G401 (cell line): ENCODE data around the gene SSR4. TPM values are rescaled to one million over a fixed set of nuclear protein-coding genes. Genes with fewer than 3 reads are reported as not detected.
"Not testable (repeated sequence)": the region's sequence is repeated elsewhere in the genome, so short reads cannot be mapped to it uniquely, and the experiment has no call there.

Source experiments
- DNase-seq: peaks from one replicate; pipeline ENCODE4 v3.0.0-alpha.2; 2015; ENCODE audit warnings: low spot score
- in situ Hi-C: cut with HindIII; loops from 2 replicates; pipeline ENCODE4 v1.10.0; 2016; ENCODE audit warnings: low sequenced_read_pairs, mixed read lengths
- total RNA-seq: library from RNA; depleted of rRNA; stranded (reverse); fragments of >200 nt; shearing (Covaris generic); gene quantifications from 2 replicates; pipeline ENCODE4 v1.2.3, GENCODE V29; 2014; rRNA removed

SSR4 gene
- total RNA-seq = 142 and 157 TPM in 2 replicates

GRCh38 chrX:153794018-153794896, at the start of gene SSR4, which contains the start of gene IDH3G:
TSS of gene SSR4 (plus strand) at chrX:153794668. CDS start at chrX:153794688, 20 bp downstream.
TSS of gene IDH3G (minus strand) at chrX:153794375. CDS start at chrX:153794326, 49 bp downstream.
- in situ Hi-C loops = no loop called here
- peak; percentile 92 for DNase-seq

- DNase-seq, in situ Hi-C loops: not testable (repeated sequence)
Measured at GRCh38 chrX:153745067-153745433, 49.4 kb upstream of the SSR4 start.

GRCh38 chrX:153746359-153746758, 48.1 kb upstream of the SSR4 start:
- in situ Hi-C loops = no loop called here
- no peak for DNase-seq

DNA sequence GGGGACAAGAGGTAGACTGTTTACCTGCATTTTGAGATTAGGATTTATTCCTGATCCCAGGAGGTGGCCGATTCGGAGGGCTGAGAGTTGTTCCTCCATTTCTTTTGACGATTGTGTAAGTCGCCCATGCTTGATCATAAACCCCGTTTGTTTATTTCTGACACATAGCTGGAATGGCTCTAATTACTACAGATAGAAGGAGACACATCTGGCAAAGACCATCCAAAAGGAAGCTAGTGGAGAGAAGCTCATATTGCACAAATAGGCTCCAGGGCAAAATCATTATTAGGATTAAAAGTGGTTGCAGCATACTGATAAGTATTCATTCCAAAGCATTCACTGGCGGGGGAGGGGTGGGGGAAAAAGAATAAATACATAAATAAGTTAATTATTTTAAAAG, 47.5 kb upstream of the SSR4 start:
- in situ Hi-C loops, DNase-seq: not testable (repeated sequence)

GRCh38 chrX:153749017-153749416, 45.5 kb upstream of the SSR4 start:
- in situ Hi-C loops, DNase-seq: not testable (repeated sequence)

DNA sequence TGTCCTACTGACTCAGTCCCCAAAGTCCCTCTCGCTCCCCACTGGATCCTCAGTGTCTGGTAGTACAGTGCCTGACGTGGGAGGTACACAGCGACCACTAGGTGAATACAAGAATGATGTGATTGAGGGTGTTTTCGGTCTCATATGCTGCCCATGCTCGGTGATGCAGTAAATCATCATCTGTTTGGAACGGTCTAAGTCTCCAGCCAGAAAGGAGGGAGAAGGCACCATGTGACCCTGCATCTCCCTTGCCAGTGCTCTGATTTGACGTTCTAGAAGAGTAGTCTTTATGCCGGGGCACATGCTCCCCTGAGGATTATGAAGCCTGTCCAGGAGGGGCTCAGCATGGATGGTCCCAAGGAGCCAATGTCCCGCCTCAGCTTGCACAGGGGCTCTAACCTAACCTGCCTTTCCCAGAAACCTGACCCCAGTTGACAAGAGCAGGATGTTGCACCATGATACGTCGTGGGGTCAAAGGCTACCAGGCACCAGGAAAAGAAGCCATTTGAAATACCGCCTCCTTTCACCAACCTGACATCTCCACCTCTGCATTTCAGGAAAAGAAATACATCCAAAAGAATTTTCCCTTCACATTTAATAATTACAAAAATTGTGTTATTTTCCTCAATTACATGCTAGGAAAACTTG, 44.2 kb upstream of the SSR4 start:
- peak; percentile 73 for DNase-seq
- in situ Hi-C loops = no loop called here

- in situ Hi-C loops = no loop called here
- no peak for DNase-seq
Measured at GRCh38 chrX:153755136-153755535, 39.3 kb upstream of the SSR4 start.

DNA sequence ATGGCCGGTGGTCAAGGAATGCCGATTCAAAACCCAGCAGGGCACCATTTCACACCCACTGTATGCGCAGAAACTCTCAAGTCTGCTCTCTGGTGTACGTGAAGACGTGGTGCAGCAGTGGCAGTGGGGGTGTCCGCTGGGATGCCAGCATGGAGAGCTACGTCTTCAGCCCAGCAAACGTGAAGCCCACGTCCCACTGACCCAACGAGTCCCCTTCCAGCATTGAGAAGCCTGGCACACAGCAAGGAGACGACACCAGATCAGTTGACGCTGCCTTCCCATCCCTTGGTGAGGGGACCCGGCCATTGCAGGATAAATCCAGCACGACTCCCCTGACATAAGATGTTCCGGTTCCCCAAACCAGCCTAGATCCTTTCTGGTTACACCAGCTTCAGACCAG, 32.6 kb upstream of the SSR4 start:
- in situ Hi-C loops = no loop called here
- no peak for DNase-seq

DNA sequence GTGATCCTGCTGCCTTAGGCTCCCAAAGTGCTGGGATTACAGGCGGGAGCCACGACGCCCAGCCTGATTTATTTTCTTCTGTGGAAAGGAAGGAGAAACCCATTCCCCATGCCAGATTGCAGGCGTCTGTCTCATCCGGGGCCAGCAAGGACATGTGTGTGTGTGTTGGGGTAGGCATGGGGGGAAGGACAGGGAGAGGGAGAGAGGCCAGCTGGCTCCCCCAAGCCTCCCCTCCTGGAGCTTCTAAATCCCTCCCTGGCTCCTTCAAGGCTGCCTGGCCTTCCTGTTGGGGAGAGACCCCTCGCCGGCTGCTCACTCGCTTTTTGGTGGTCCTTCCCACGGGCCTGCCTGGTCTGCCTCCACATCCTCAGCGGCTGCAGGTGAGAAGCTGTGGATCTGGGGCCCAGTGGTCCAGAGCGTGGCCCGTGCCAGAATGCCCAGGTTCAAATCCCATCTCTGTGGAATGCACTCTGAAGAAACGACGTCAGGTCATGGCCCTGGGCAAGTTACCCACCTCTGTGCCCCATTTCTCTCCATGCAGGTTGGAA, 31.8 kb upstream of the SSR4 start:
- in situ Hi-C loops = no loop called here
- DNase-seq = no peak

DNA sequence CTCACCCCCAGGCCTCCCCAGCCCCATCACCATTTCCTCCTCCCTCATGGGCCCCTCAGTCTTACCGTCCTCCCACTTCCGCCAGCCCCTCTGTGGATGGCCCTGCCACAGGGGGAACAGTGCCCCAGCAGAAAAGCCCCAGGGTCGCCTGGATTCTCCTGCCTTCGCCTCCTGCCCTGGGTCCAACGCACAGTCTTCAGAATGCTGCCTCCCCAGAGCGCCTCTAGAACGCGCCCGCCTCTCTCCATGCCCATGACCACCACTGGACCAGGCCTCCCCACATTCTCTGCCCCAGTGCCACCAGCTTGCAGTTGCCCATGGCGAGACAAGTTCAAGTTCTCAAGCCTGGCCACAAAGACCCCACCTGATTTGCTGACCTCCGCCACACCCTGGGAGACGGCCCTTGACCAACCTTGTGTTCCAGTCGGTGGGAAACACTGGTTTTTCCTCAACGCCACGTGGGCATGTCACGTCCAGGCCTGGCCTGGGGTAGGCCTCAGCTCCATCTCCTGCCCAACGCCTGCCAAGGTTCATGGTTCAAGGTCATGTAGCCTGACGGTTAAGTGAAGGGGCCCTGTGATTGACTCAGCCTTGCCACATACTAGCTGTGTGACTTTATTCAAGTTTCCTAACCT, 31.1 kb upstream of the SSR4 start:
- no peak for DNase-seq
- in situ Hi-C loops = no loop called here

- DNase-seq = peak; percentile 84
- in situ Hi-C loops = no loop called here
Measured at GRCh38 chrX:153763989-153764755, 30.3 kb upstream of the SSR4 start, which contains the start of gene PLXNB3. TSS of gene PLXNB3 (plus strand) at chrX:153764249. CDS start at chrX:153765536, 1,287 bp downstream.

- peak; percentile 19 for DNase-seq
- in situ Hi-C loops = no loop called here
Measured at GRCh38 chrX:153764786-153765137, 29.7 kb upstream of the SSR4 start.

- in situ Hi-C loops = no loop called here
- DNase-seq = peak; percentile 36
Measured at GRCh38 chrX:153765138-153766079, 29.1 kb upstream of the SSR4 start.

- in situ Hi-C loops = no loop called here
- DNase-seq = peak; percentile 24
Measured at GRCh38 chrX:153766098-153766817, 28.2 kb upstream of the SSR4 start.

DNA sequence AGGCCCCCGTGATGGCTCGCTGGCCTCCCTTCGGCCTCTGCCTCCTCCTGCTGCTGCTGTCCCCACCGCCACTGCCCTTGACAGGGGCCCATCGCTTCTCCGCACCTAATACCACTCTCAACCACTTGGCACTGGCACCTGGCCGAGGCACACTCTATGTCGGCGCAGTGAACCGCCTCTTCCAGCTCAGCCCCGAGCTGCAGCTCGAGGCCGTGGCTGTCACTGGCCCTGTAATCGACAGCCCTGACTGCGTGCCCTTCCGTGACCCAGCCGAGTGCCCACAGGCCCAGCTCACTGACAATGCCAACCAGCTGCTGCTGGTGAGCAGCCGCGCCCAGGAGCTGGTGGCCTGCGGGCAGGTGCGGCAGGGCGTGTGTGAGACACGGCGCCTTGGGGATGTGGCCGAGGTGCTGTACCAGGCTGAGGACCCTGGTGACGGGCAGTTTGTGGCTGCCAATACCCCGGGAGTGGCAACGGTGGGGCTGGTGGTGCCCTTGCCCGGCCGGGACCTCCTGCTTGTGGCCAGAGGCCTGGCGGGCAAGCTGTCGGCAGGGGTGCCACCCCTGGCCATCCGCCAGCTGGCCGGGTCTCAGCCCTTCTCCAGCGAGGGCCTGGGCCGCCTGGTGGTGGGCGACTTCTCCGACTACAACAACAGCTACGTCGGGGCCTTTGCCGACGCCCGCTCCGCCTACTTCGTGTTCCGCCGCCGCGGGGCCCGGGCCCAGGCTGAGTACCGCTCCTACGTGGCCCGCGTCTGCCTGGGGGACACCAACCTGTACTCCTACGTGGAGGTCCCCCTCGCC, 27.4 kb upstream of the SSR4 start:
- DNase-seq = peak; percentile 33
- in situ Hi-C loops = no loop called here

DNA sequence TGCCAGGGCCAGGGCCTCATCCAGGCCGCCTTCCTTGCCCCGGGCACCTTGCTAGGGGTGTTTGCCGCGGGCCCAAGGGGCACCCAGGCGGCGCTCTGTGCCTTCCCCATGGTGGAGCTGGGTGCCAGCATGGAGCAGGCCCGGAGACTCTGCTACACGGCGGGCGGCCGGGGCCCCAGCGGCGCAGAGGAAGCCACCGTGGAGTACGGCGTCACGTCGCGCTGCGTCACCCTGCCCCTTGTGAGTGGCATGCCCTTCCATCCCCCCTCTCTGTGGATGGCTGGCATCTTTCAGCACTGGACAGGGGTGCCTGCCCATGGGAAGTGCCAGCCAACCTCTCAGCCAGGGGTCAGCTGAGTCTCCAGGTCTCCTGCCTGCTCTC, 26.8 kb upstream of the SSR4 start:
- in situ Hi-C loops = no loop called here
- no peak for DNase-seq
